Stimulated activated CD8-positive, alpha-beta memory T cell treated with anti-CD3 and anti-CD28 coated beads, Interleukin-12 subunit alpha, Interleukin-12 subunit beta, amount 100 ng/mL, for 4 hours (primary cell): Measurements from ENCODE around the gene SFRP5.

Experiments used
- DNase-seq: peaks from one replicate; pipeline ENCODE4 v3.0.0-alpha.2; 2020; ENCODE audit warnings: low read depth

Gene SFRP5, protein sequence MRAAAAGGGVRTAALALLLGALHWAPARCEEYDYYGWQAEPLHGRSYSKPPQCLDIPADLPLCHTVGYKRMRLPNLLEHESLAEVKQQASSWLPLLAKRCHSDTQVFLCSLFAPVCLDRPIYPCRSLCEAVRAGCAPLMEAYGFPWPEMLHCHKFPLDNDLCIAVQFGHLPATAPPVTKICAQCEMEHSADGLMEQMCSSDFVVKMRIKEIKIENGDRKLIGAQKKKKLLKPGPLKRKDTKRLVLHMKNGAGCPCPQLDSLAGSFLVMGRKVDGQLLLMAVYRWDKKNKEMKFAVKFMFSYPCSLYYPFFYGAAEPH

GRCh38 chr10:97771913-97772823 lies at the start of gene SFRP5:
Gene SFRP5 (minus strand): TSS chr10:97771999. CDS start chr10:97771833, 166 bp downstream.
- DNase-seq = no peak

GRCh38 chr10:97820096-97820704 lies 48.4 kb upstream of the SFRP5 start:
- no peak for DNase-seq

DNA sequence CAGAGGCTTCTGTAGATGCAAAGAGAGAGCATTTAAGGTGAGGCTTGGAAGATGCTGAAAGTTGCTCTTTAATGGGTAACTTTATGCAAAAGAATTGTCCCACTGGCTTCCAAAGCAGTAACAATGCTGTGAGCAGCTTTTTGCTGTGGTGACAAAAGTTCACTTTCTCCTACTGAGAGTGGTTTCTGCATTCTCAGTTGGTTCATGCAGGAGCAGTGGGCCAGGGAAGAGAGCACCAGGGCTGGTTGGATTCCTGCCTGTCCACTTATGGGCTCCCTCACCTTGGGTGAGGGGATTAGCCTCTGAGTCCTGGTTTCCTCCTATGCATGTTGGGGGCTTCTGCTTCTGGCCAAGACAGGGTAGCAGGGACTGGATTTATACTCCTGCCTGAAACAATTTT lies 46.8 kb upstream of the SFRP5 start:
- DNase-seq = no peak

DNA sequence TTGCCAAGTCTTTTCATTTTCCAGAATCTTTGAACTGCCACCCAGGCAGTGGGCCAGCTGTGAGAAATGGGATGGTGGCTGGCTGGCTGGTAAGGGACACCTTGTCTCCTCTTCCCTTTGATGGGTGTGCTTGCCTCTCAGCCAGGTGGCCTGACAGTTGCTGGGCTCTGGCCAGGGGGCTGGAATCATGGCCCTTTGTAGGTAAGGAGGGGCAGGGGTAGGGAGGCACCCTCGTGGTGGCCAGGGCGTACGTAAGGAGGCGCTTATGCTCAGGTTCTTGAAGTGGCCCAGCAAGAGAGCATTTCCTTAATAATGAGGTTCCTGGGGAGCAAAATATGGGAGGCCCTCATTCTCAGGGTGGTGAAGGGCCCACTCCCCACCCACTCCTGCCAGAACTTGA lies 44.8 kb upstream of the SFRP5 start:
- no peak for DNase-seq

GRCh38 chr10:97814996-97815395 lies 43.2 kb upstream of the SFRP5 start:
- no peak for DNase-seq

DNA sequence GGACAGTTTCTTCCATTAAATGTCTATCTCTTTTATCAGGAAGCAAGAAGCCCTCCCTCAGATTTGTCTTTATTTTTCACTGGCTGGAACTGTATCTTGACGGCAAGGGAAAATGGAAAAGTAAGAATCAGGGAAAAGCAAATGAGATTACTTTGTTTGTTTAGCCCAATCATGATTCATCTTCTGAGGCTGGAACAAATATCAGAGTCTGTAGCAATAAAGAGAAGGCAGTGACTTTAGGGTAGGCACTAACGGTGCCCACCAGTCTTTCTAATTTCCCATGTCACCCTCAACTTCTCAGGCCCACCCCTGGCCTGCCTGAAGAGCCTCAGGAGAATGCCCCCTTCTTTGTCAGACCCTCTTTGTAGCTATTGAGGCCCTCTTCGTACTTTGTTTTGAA lies 41.5 kb upstream of the SFRP5 start:
- no peak for DNase-seq

GRCh38 chr10:97812696-97813095 lies 40.9 kb upstream of the SFRP5 start:
- no peak for DNase-seq

GRCh38 chr10:97811958-97812357 lies 40.2 kb upstream of the SFRP5 start:
- no peak for DNase-seq

- no peak for DNase-seq
These were observed 38.6 kb upstream of the SFRP5 start for GRCh38 chr10:97810446-97810845.

GRCh38 chr10:97805949-97806348 lies 34.1 kb upstream of the SFRP5 start:
- DNase-seq = no peak

DNA sequence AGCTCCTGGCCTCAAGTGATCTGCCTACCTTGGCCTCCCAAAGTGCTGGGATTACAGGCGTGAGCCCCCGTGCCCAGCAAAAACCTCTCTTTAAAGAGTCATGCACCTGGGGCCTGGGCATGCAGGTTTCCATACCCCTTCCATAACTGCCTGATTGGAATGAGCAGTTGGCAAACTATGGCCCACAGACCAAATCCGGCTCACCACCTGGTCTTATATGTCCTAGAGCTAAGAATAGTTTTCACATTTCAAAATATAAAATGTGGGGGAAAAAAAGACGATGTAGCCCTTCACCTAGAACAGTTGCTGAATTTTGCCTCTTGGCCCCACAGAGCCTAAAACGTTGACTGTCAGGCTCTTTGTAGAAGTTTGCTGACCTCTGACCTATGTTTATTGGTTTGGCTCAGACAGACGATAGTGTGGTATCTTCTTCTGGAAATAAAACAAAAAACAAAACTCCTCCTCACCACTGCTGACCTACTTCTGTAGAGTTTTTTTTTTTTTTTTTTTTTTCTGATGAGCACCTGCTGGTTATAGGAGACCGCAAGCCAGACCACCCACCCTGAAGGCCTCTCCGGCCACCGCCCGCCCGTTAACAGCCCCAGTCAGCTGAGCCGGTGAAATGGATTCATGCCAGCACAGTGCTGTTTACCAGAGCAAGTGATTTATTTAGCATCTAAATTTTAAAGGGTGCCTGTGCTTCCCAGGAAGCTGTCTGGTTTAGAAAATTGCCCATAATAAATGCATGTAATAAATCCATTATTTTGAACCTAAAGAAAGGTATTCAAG lies 33.5 kb upstream of the SFRP5 start:
- no peak for DNase-seq

DNA sequence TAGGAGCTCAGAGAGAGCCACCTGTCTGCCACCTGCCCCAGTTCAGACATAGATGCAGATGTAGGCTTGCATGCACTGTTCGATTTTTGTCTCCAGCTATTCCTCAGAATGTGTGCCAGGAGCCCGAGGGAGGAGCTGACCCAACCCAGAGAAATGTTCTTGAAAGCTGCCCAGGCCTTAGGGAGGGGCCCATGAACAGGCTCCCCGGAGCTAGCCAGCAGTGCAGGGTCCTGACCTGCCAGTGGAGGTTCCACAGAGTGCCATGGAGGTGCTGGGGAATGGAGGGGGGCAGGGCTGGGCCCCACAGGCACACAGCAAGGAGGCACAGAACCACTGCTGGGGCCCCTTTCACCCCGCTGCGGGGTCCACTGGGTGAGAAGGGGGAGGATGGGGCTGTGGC lies 29.6 kb upstream of the SFRP5 start:
- DNase-seq = no peak

DNA sequence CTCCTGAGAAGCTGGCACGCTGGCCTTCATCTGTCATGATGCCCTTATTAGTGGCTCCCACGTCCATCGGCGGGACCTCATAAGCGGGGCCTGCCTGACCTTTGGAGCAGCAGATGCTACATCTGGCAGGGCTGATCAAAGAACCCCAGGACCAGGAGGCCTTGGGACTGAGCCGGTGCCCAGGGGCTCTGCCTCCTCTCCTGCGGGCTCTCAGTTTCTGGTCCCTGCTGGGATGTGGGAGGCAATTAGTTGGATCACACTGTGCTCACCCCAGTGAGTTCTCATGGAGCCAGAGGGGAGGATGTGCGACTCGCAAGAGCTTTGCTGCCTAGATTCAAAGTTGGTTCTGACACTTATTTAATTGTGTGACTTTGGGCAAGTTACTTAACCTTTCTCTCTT lies 28.7 kb upstream of the SFRP5 start:
- no peak for DNase-seq

DNA sequence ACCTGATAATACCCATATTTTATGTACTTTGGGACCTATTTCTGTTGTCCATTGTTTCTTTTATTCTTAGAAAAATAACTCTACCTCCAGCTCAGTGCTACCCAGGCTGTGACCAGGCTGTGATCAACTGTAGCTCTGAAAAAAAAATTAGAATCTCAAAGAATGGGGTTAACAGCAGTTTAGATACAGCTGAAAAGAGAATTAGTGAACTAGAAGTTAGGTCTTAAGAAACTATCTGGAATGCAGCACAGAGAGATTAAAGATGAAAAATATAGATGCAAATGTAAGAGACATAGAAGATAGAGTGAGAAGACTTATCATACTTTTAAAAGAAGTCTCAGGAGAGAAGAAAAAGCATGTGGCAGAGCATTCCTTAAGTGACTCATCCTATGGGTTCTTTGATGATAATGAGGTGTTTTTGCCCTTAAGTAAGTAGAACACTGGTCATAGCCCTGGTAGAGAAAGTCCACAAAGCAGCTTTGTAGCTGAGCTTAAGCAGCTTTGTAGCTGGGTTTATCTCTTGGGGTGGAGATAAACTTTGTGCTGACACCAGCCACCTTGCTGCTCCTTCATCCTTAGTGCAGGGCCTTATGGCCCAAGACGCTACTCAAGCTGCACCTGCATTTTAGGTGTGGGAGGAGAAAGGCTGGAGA lies 27.3 kb upstream of the SFRP5 start:
- DNase-seq = no peak

DNA sequence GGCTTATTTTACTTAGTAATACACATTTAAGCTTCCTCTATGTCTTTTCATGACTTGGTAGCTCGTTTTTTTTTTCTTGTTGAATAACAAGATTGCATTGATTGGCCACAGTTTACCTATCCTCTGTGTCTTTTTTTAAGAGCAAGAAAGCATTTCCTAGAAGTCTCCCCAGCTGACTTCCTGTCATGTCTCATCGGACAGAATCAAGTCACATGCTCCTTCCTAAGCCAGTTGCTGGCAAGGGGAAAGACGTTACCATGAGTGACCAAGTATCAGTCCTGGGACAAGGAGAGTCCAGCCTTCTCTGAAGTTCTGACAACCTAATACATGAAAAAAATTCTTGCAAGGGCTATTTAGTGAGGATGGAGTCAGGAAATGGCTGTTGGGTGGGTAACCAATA lies 24.9 kb upstream of the SFRP5 start:
- DNase-seq = no peak

DNA sequence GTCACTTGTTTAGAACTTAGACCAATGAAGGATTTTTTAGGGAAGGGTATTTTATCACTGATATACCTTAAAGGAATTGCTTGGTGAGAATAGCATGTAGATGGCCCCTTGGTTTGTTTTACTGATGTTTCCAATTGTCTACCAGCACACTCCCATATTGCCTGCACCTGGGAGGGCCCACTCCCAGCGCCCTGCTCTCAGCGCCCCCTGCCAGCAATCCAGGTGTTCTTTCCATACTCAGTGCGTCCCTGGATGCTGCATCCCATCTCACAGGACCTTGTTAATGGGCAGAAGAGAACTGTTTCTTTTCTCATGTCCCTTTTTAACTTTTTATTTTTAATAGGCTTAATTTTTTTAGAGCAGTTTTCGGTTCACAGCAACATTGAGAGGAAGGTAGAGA lies 24.1 kb upstream of the SFRP5 start:
- no peak for DNase-seq

GRCh38 chr10:97791824-97792721 lies 20.3 kb upstream of the SFRP5 start:
- DNase-seq = peak; percentile 38

- DNase-seq = no peak
These were observed 18.1 kb upstream of the SFRP5 start for GRCh38 chr10:97789770-97790397.

DNA sequence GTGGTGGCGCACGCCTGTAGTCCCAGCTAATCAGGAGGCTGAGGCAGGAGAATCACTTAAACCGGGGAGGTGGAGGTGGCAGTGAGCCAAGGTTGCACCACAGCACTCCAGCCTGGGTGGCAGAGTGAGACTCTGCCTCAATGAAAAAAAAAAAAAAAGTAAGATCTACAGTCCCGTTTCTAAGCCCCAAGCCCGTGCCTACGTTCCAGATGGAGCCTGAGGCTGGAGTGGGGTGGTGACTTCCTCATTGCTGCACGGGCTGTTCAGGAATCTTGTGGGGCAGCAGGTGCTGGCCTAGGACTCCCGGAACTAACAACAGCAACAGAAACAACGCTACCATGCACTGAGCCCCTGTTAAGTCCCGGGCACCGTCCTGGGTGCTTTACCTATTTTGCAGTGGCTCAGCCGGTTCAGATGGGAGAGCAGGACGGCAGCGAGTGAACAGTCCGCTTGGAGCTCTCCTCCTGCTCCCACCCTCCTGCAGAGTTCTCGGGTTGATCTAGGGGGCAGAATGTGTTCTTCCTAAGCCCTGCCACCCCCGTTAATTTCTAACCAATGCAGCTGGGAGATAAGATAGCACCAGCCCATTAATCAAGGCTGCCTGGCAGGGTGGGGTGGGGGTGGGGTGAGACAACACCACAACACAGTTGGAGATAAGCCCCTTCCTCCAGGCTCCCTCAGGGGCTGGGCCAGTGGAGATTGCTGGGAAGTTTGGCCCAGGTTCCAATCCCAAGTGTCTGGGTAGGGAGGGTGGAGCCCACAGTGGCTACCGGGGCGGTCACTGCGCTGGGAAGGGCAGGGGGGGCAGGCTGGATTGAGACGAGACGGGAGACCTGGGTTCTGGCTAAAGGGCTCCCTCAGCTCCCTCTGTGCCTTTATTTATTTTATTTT lies 17.0 kb upstream of the SFRP5 start:
- DNase-seq = no peak
